Left lung (tissue), 14 donors: ENCODE data around the gene RPL13. TPM values are rescaled to one million over a fixed set of nuclear protein-coding genes. Genes with fewer than 3 reads are reported as not detected.

Source experiments
- ATAC-seq: fragments of 200-7000 bp; cut with Tn5 transposase; one replicate; pipeline ENCODE4 v1.9.1; 2020; ENCODE audit warnings: moderate library complexity
- DNase-seq, 4 donors: peaks; one replicate each; pipeline ENCODE4 v3.0.0-alpha.2; 2013 to 2020
- H3K27ac ChIP-seq, 2 donors: fragments of 200-600 bp; sonication (generic) in 1 of 2; one replicate each; pipeline versions ENCODE4 v1.5.0 to v1.8.0; 2020 to 2021
- H3K27me3 ChIP-seq, 2 donors: fragments of 200-600 bp; sonication (generic) in 1 of 2; one replicate each; pipeline versions ENCODE4 v1.5.0 to v1.8.0; 2020 to 2021
- H3K36me3 ChIP-seq, 2 donors: fragments of 200-600 bp; sonication (generic) in 1 of 2; one replicate each; pipeline versions ENCODE4 v1.5.0 to v1.8.0; 2020 to 2021
- H3K4me1 ChIP-seq, 2 donors: fragments of 200-600 bp; one replicate each; pipeline ENCODE4 v1.8.0; 2021
- H3K4me3 ChIP-seq, 2 donors: fragments of 200-600 bp; sonication (generic) in 1 of 2; one replicate each; pipeline versions ENCODE4 v1.5.0 to v1.8.0; 2020 to 2021; ENCODE audit warnings: mild to moderate bottlenecking in 1 of 2
- H3K9me3 ChIP-seq, 2 donors: fragments of 200-600 bp; sonication (generic) in 1 of 2; one replicate each; pipeline versions ENCODE4 v1.5.0 to v1.8.0; 2020 to 2021
- CTCF ChIP-seq, 2 donors: fragments of 200-600 bp; sonication (generic) in 1 of 2; IDR thresholded peaks; one replicate each; pipeline versions ENCODE4 v1.5.0 to v1.8.0; 2021; ENCODE audit warnings: antibody characterized with exemption in 2 of 2
- intact Hi-C, 2 donors: fragments of 100-400 bp; cut with DNase I; formaldehyde crosslinking; loops; one replicate each; pipeline versions ENCODE4 v1.11.2 to v1.14.2; 2022
- long read RNA-seq, 12 donors: library from polyadenylated mRNA in 2 of 12; unstranded in 2 of 12; transcript quantifications; one replicate each; pipeline ENCODE4 v2.0.0 and lab custom pipeline, GENCODE V29; 2019 to 2026
- polyA plus RNA-seq, 6 donors: library from polyadenylated mRNA; unstranded; fragments of 120-200 nt; gene quantifications; one replicate each; pipeline ENCODE4 v1.2.1, GENCODE V29; 2013; ENCODE audit not compliant: insufficient read length in 6 of 6
- total RNA-seq, 2 donors: library from RNA; stranded (reverse); fragmentation: NEBNext Ultra II Directional; extraction: Animal tissue kit (Norgen Biotek cat#: 25700); gene quantifications; one replicate each; pipeline ENCODE4 v1.2.1, GENCODE V29; 2021
- donor health status: DM: no; HTN: yes; CAD: no.
- donor health status: DM: no; HTN: no; CAD: no.

RPL13 gene
- 1,000 to 10,000 TPM; 1,639 to 1,736 TPM for total RNA-seq
- polyA plus RNA-seq = 1,000 to 10,000 TPM; 2,163 to 3,194 (median 2,462) TPM
- long read RNA-seq, donor 1, full-length matches to known transcripts = 4,045 of 4,632 reads
- long read RNA-seq, donor 1, partial matches to known transcripts = 459 of 4,632 reads
- long read RNA-seq, donor 1, other reads (novel, unspliced or antisense) = 128 of 4,632 reads
- long read RNA-seq, donor 2, full-length matches to known transcripts = 2,760 of 3,461 reads
- long read RNA-seq, donor 2, partial matches to known transcripts = 639 of 3,461 reads
- long read RNA-seq, donor 2, other reads (novel, unspliced or antisense) = 62 of 3,461 reads
- long read RNA-seq, donor 3, full-length matches to known transcripts = 2,710 of 2,975 reads
- long read RNA-seq, donor 3, partial matches to known transcripts = 202 of 2,975 reads
- long read RNA-seq, donor 3, other reads (novel, unspliced or antisense) = 63 of 2,975 reads
- long read RNA-seq, donor 4, full-length matches to known transcripts = 3,725 of 3,977 reads
- long read RNA-seq, donor 4, partial matches to known transcripts = 199 of 3,977 reads
- long read RNA-seq, donor 4, other reads (novel, unspliced or antisense) = 53 of 3,977 reads
- long read RNA-seq, donor 5, full-length matches to known transcripts = 2,848 of 3,282 reads
- long read RNA-seq, donor 5, partial matches to known transcripts = 361 of 3,282 reads
- long read RNA-seq, donor 5, other reads (novel, unspliced or antisense) = 73 of 3,282 reads
- long read RNA-seq, donor 6, full-length matches to known transcripts = 2,836 of 3,341 reads
- long read RNA-seq, donor 6, partial matches to known transcripts = 446 of 3,341 reads
- long read RNA-seq, donor 6, other reads (novel, unspliced or antisense) = 59 of 3,341 reads
- long read RNA-seq, donor 7, full-length matches to known transcripts = 2,186 of 2,373 reads
- long read RNA-seq, donor 7, partial matches to known transcripts = 147 of 2,373 reads
- long read RNA-seq, donor 7, other reads (novel, unspliced or antisense) = 40 of 2,373 reads
- long read RNA-seq, donor 8, full-length matches to known transcripts = 1,990 of 2,191 reads
- long read RNA-seq, donor 8, partial matches to known transcripts = 165 of 2,191 reads
- long read RNA-seq, donor 8, other reads (novel, unspliced or antisense) = 36 of 2,191 reads
- long read RNA-seq, donor 9, full-length matches to known transcripts = 50 of 50 reads
- long read RNA-seq, donor 9, partial matches to known transcripts = 0 of 50 reads
- long read RNA-seq, donor 9, other reads (novel, unspliced or antisense) = 0 of 50 reads
- long read RNA-seq, donor 10, full-length matches to known transcripts = 4,239 of 4,387 reads
- long read RNA-seq, donor 10, partial matches to known transcripts = 94 of 4,387 reads
- long read RNA-seq, donor 10, other reads (novel, unspliced or antisense) = 54 of 4,387 reads
- long read RNA-seq, donor 11 = 0 reads
- long read RNA-seq, donor 12, full-length matches to known transcripts = 2,101 of 2,304 reads
- long read RNA-seq, donor 12, partial matches to known transcripts = 150 of 2,304 reads
- long read RNA-seq, donor 12, other reads (novel, unspliced or antisense) = 53 of 2,304 reads

- TF ChIP-seq CTCF (IDR thresholded peaks at IDR 0.05) = no peak
- intact Hi-C loops = no loop called here
- ATAC-seq (peak; percentile 93), DNase-seq (peak; percentile 91 to 97 (median 96))
- H3K27ac ChIP-seq = peak within 1 kb of the TSS; percentile 98 to 99
- H3K4me3 ChIP-seq = peak within 1 kb of the TSS; percentile 88 to 95
- peaks cover 11 to 77% of the 10 kb centered on the region in 2 donors for H3K4me1 ChIP-seq
- no peaks in the 10 kb centered on the region for H3K9me3 ChIP-seq
- peaks cover 0 to 58% of the 10 kb centered on the region in 2 donors for H3K36me3 ChIP-seq
- H3K27me3 ChIP-seq = no peaks in the 10 kb centered on the region
Measured at GRCh38 chr16:89560378-89561141, at the start of gene RPL13. TSS of gene RPL13 (plus strand) at chr16:89560682. CDS start at chr16:89560960, 278 bp downstream.

- Histone ChIP-seq H3K9me3 (no peaks in the 10 kb centered on the region), H3K27ac (no peak overlapping the region), H3K27me3 (no peaks in the 10 kb centered on the region), H3K4me3 (no peak overlapping the region), H3K4me1 (peaks cover 13 to 35% of the 10 kb centered on the region in 2 donors), H3K36me3 (peaks cover 0 to 62% of the 10 kb centered on the region in 2 donors)
- intact Hi-C loops = no loop called here
- no peak for TF ChIP-seq CTCF (IDR thresholded peaks at IDR 0.05)
- ATAC-seq = no peak
- no peak for DNase-seq
Measured at GRCh38 chr16:89511374-89511773, 49.1 kb upstream of the RPL13 start.

- ATAC-seq (no peak), DNase-seq (no peak)
- Histone ChIP-seq H3K9me3 (no peaks in the 10 kb centered on the region), H3K36me3 (peaks cover 0 to 73% of the 10 kb centered on the region in 2 donors), H3K4me1 (peaks cover 6 to 25% of the 10 kb centered on the region in 2 donors), H3K27me3 (no peaks in the 10 kb centered on the region), H3K4me3 (no peak overlapping the region), H3K27ac (no peak overlapping the region)
- intact Hi-C loops = no loop called here
- TF ChIP-seq CTCF (IDR thresholded peaks at IDR 0.05) = no peak
Measured at GRCh38 chr16:89512453-89512852, 48.0 kb upstream of the RPL13 start.

GRCh38 chr16:89517128-89517527 lies 43.4 kb upstream of the RPL13 start:
- DNase-seq (no peak), ATAC-seq (no peak)
- Histone ChIP-seq H3K4me1 (no peaks in the 10 kb centered on the region), H3K27ac (no peak overlapping the region), H3K9me3 (no peaks in the 10 kb centered on the region), H3K4me3 (no peak overlapping the region), H3K27me3 (no peaks in the 10 kb centered on the region), H3K36me3 (peaks cover 0 to 100% of the 10 kb centered on the region in 2 donors)
- TF ChIP-seq CTCF (IDR thresholded peaks at IDR 0.05) = no peak
- intact Hi-C loops = no loop called here
